GM23248 (cell line): ENCODE data around the gene EMC7. TPM values are rescaled to one million over a fixed set of nuclear protein-coding genes. Genes with fewer than 3 reads are reported as not detected.

ENCODE experiments used
- DNase-seq: peaks from one replicate; pipeline ENCODE4 v3.0.0-alpha.2; 2015
- H2AFZ ChIP-seq: fragments of 200-600 bp; sonication (generic); 2 replicates; pipeline ENCODE4 v1.6.1; 2016; ENCODE audit warnings: antibody characterized with exemption
- H3F3A ChIP-seq: fragments of 200-600 bp; sonication (generic); 2 replicates; pipeline ENCODE4 v1.6.1; 2016; ENCODE audit warnings: mild to moderate bottlenecking, antibody characterized with exemption, mixed run types; ENCODE audit not compliant: insufficient read depth
- H3K27ac ChIP-seq: fragments of 200-600 bp; sonication (generic); 2 replicates; pipeline ENCODE4 v1.5.1; 2016; ENCODE audit warnings: mild to moderate bottlenecking
- H3K27me3 ChIP-seq: fragments of 200-600 bp; sonication (generic); replicated peaks from 2 replicates; pipeline ENCODE4 v1.6.1; 2016; ENCODE audit warnings: mild to moderate bottlenecking; ENCODE audit not compliant: insufficient read depth
- H3K36me3 ChIP-seq: fragments of 200-600 bp; sonication (generic); 2 replicates; pipeline ENCODE4 v1.6.1; 2016; ENCODE audit warnings: low read depth, mild to moderate bottlenecking
- H3K4me1 ChIP-seq: fragments of 200-600 bp; sonication (generic); 2 replicates; pipeline ENCODE4 v1.6.1; 2016; ENCODE audit warnings: mild to moderate bottlenecking; ENCODE audit not compliant: insufficient read depth
- H3K4me2 ChIP-seq: fragments of 200-600 bp; sonication (generic); one replicate; pipeline ENCODE4 v1.6.1; 2016; ENCODE audit warnings: mild to moderate bottlenecking; ENCODE audit not compliant: unreplicated experiment
- H3K4me3 ChIP-seq: fragments of 200-600 bp; sonication (generic); 2 replicates; pipeline ENCODE4 v1.5.1; 2016; ENCODE audit warnings: mild to moderate bottlenecking
- H3K79me2 ChIP-seq: fragments of 200-600 bp; sonication (generic); 2 replicates; pipeline ENCODE4 v1.6.1; 2016; ENCODE audit warnings: mild to moderate bottlenecking; ENCODE audit not compliant: insufficient read depth
- H3K9ac ChIP-seq: fragments of 200-600 bp; sonication (generic); 2 replicates; pipeline ENCODE4 v1.6.1; 2016; ENCODE audit warnings: mild to moderate bottlenecking
- H3K9me2 ChIP-seq: fragments of 200-600 bp; sonication (generic); 2 replicates; pipeline ENCODE4 v1.6.1; 2016; ENCODE audit warnings: mixed run types, mild to moderate bottlenecking, moderate library complexity; ENCODE audit not compliant: insufficient read depth
- H3K9me3 ChIP-seq: fragments of 200-600 bp; sonication (generic); one replicate; pipeline ENCODE4 v1.6.1; 2017; ENCODE audit warnings: low read depth
- H4K20me1 ChIP-seq: fragments of 200-600 bp; sonication (generic); 2 replicates; pipeline ENCODE4 v1.6.0; 2016; ENCODE audit not compliant: insufficient read depth
- EZH2 ChIP-seq: fragments of 200-600 bp; sonication (generic); IDR thresholded peaks from 2 replicates; pipeline ENCODE4 v1.6.1; 2018; ENCODE audit warnings: antibody characterized with exemption, mild to moderate bottlenecking; ENCODE audit not compliant: insufficient read depth, poor library complexity, severe bottlenecking
- EZH2phosphoT487 ChIP-seq: fragments of 200-600 bp; sonication (generic); IDR thresholded peaks from 2 replicates; pipeline ENCODE4 v1.6.1; 2018; ENCODE audit warnings: antibody characterized with exemption, moderate library complexity, mild to moderate bottlenecking, low read depth; ENCODE audit not compliant: insufficient read depth
- WGBS, 2 experiments: methylation state at CpG; one replicate each; pipeline ENCODE4 v1.1.6; 2015 to 2017; ENCODE audit warnings: low lambda C conversion rate in 2 of 2, low coverage in 1 of 2; ENCODE audit errors: missing lambda C conversion rate in 2 of 2; 5-methylcytosine and 5-hydroxymethylcytosine counted together
- in situ Hi-C: fragments of 300-500 bp; cut with MboI; formaldehyde crosslinking; loops from 2 replicates; pipeline ENCODE4 v1.15.0; 2020
- polyA plus RNA-seq: library from polyadenylated mRNA; unstranded; fragments of >200 nt; fragmentation: Nextera tagmentation; extraction: Ambion mirVana; gene quantifications from 2 replicates; pipeline ENCODE4 v1.2.1, GENCODE V29; 2016
- total RNA-seq: library from RNA; depleted of rRNA; stranded (reverse); fragments of >200 nt; shearing (Covaris generic); gene quantifications from 2 replicates; pipeline ENCODE4 v1.2.3, GENCODE V29; 2014

The EMC7 gene
- total and polyA plus RNA-seq, 2 experiments from 2014 or later: 52.6 to 229 TPM

DNA sequence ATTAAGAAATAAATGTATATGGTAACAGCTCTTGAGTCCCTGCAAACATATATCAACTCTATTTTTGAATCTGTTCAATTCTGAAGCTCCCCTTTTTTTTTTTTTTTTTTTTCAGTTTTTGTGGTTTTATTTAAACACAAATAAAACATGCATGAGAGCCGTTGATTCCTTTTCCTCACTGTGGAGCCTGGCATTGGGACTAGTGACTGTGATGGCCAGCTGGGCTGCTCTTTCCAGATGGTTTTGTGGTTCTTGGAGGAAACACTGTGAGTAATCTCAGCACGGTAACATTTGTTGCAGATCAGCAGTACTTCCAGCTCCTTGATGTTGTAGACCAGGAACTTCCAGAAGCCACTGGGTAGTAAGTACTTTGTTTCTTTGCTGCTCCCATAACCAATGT, 15.9 kb downstream of the EMC7 start:
- WGBS, 2 experiments: 66 to 69% methylated on average over 2 of the region's 2 CpGs
- no peaks in the 10 kb centered on the region for H4K20me1 ChIP-seq
- peaks cover 30% of the 10 kb centered on the region for H3F3A ChIP-seq
- DNase-seq: peak; percentile 43
- TF ChIP-seq EZH2 (no peak), EZH2phosphoT487 (no peak)
- H3K9ac ChIP-seq: no peak overlapping the region
- H3K27me3 ChIP-seq: no peaks in the 10 kb centered on the region
- no peak overlapping the region for H2AFZ ChIP-seq
- H3K4me1 ChIP-seq: peaks cover 14% of the 10 kb centered on the region
- H3K9me2 ChIP-seq: no peaks in the 10 kb centered on the region
- in situ Hi-C loops: loop anchor here (25.0 kb wide), 1 partner anchor 502 kb away; the partner anchor contains the start of gene GOLGA8B
- H3K4me3 ChIP-seq: no peak overlapping the region
- H3K4me2 ChIP-seq: no peak overlapping the region
- no peaks in the 10 kb centered on the region for H3K9me3 ChIP-seq
- H3K36me3 ChIP-seq: peaks cover 23% of the 10 kb centered on the region
- peaks cover 19% of the 10 kb centered on the region for H3K79me2 ChIP-seq
- H3K27ac ChIP-seq: no peak overlapping the region

DNA sequence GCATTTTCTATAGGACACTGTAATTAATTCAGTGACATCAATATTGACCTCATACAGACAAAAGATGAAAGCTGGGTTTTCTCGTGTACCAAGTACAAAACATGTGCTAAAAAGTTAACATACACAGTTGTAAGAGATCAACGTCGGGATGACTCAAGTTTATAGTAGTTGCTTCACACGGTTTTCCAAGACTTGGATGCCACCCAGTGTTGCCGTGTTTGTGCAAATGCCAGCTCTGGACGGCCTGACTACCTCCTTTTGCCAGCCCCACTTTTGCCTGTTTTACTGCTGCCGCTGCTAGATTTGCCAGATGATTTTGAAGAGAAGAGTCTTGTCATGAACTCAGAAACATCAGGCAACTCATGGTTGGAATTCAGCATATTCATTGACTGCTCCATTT, 17.6 kb downstream of the EMC7 start:
- in situ Hi-C loops: loop anchor here (25.0 kb wide), 1 partner anchor 503 kb away; the partner anchor contains the start of gene GOLGA8B
- 4 to 6% methylated on average over 7 of the region's 7 CpGs for WGBS, 2 experiments
- Histone ChIP-seq H3K79me2 (peaks cover 5% of the 10 kb centered on the region; the same call in 1 of the 2 replicates), H4K20me1 (no peaks in the 10 kb centered on the region), H2AFZ (no peak overlapping the region), H3K9me2 (no peaks in the 10 kb centered on the region), H3K9me3 (no peaks in the 10 kb centered on the region), H3K4me2 (peak overlapping the region; percentile 22), H3K4me3 (no peak overlapping the region), H3K36me3 (peaks cover 21% of the 10 kb centered on the region), H3F3A (peaks cover 30% of the 10 kb centered on the region), H3K9ac (0 out of 2 replicates have a peak overlapping the region, but pooled peaks have one; percentile 12), H3K4me1 (peaks cover 14% of the 10 kb centered on the region), H3K27me3 (no peaks in the 10 kb centered on the region), H3K27ac (peak overlapping the region; percentile 50)
- DNase-seq: peak; percentile 94
- TF ChIP-seq EZH2phosphoT487 (no peak), EZH2 (no peak)

DNA sequence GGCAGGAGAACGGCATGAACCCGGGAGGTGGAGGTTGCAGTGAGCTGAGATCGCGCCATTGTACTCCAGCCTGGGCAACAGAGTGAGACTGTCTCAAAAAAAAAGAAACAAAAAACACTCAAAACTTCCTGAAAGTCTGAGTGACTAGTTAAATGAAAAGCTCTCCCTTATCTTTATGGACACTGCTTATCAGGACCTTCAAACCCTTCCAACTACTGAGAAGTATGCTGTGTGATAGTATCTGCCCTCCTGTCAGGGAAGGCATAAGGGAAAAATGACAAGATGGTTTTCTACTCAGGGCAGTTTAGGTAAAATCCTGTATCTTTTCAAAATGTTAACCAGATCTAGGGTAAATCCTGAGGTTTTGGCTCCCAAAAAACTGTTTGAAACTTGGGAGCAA, 21.8 kb downstream of the EMC7 start:
- H2AFZ ChIP-seq: no peak overlapping the region
- in situ Hi-C loops: loop anchor here (25.0 kb wide), 1 partner anchor 507 kb away; the partner anchor contains the start of gene GOLGA8B
- no peak overlapping the region for H3K4me2 ChIP-seq
- 98 to 100% methylated on average over 4 of the region's 4 CpGs for WGBS, 2 experiments
- no peaks in the 10 kb centered on the region for H3K79me2 ChIP-seq
- H3K9me3 ChIP-seq: no peaks in the 10 kb centered on the region
- H4K20me1 ChIP-seq: no peaks in the 10 kb centered on the region
- peaks cover 14% of the 10 kb centered on the region for H3K4me1 ChIP-seq
- no peaks in the 10 kb centered on the region for H3K9me2 ChIP-seq
- H3K9ac ChIP-seq: no peak overlapping the region
- peaks cover 13% of the 10 kb centered on the region for H3F3A ChIP-seq
- TF ChIP-seq EZH2 (no peak), EZH2phosphoT487 (no peak)
- H3K27me3 ChIP-seq: no peaks in the 10 kb centered on the region
- peaks cover 7% of the 10 kb centered on the region for H3K36me3 ChIP-seq
- H3K4me3 ChIP-seq: no peak overlapping the region
- no peak for DNase-seq
- no peak overlapping the region for H3K27ac ChIP-seq

DNA sequence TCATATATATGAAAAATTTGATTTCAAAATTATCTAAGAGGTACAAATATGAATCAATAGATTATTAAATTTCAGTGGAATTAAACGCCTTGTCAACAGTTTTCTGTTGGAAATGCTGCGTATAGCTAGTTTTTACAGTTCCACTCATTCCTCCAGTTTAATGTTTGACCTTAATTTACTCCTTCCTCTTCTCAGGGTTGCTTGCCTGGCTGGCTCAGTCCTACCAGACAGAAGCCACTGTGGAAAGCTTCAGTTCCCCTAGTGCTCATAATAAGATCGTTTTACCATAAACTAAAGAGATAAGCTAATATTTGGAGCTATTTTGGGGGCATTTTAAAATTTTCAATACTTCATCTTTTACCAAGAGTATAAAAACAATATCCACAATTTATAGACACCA, 22.8 kb downstream of the EMC7 start:
- H3K27ac ChIP-seq: no peak overlapping the region
- no peak overlapping the region for H3K9ac ChIP-seq
- in situ Hi-C loops: loop anchor here (25.0 kb wide), 1 partner anchor 508 kb away; the partner anchor contains the start of gene GOLGA8B
- H4K20me1 ChIP-seq: no peaks in the 10 kb centered on the region
- H3K4me2 ChIP-seq: no peak overlapping the region
- 95 to 99% methylated on average over 3 of the region's 3 CpGs for WGBS, 2 experiments
- H2AFZ ChIP-seq: no peak overlapping the region
- no peaks in the 10 kb centered on the region for H3K79me2 ChIP-seq
- no peak overlapping the region for H3K4me3 ChIP-seq
- H3K36me3 ChIP-seq: peaks cover 7% of the 10 kb centered on the region
- no peak for DNase-seq
- peaks cover 5% of the 10 kb centered on the region for H3F3A ChIP-seq
- no peaks in the 10 kb centered on the region for H3K27me3 ChIP-seq
- H3K9me3 ChIP-seq: no peaks in the 10 kb centered on the region
- TF ChIP-seq EZH2: no peak
- TF ChIP-seq EZH2phosphoT487: no peak
- no peaks in the 10 kb centered on the region for H3K9me2 ChIP-seq
- H3K4me1 ChIP-seq: peaks cover 6% of the 10 kb centered on the region; the same call in 1 of the 2 replicates
